Measurements from ENCODE around the gene KRTAP12-2.

KRTAP12-2 gene

DNA sequence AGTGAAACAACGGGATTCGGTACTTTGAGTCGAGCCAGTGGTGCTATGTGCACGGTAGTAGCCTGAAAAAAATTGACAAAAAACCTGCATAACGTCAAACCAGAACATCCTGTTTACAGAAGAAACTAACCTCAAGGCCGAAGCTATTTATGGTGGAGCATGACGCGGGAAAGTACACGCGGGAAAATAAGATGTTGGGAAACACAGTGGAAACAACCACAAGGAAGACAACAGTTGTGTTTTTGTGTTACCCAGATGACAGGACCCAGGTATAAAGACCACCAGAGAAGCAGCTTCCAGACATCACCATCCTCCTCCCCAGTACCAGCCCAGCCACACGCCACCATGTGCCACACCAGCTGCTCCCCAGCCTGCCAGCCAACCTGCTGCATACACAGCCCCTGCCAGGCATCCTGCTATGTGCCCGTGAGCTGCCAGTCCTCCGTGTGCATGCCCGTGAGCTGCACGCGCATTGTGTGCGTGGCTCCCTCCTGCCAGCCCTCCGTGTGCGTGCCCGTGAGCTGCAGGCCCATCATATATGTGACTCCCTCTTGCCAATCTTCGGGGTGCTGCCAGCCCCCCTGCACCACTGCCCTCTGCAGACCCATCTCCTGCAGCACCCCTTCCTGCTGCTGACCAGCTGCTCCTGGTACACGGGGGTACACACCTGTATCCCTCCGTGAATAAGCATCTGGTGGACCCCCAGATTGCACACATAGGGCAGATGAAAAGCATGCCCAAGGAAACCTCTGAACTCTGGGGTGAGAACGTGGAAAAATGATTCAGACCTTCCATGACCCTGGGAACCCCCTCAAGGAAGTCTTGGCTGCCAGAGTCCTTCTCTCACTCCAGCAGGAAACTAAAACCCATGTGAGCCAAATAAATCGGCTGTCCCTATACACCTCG lies 8.8 kb downstream of the KRTAP12-2 start, which contains the start of gene KRTAP12-3:
Gene KRTAP12-3, plus strand, starts transcription at position 298 of the 906 bp plus-strand sequence. Its CDS starts 48 bp downstream, at position 346.
- in situ Hi-C loops (cut with MboI; ENCODE audit: low pct_unique_long_range_greater_than_20kb, low sequenced_read_pairs, unreplicated experiment): no loop called here
- TF ChIP-seq, protein P1, sequence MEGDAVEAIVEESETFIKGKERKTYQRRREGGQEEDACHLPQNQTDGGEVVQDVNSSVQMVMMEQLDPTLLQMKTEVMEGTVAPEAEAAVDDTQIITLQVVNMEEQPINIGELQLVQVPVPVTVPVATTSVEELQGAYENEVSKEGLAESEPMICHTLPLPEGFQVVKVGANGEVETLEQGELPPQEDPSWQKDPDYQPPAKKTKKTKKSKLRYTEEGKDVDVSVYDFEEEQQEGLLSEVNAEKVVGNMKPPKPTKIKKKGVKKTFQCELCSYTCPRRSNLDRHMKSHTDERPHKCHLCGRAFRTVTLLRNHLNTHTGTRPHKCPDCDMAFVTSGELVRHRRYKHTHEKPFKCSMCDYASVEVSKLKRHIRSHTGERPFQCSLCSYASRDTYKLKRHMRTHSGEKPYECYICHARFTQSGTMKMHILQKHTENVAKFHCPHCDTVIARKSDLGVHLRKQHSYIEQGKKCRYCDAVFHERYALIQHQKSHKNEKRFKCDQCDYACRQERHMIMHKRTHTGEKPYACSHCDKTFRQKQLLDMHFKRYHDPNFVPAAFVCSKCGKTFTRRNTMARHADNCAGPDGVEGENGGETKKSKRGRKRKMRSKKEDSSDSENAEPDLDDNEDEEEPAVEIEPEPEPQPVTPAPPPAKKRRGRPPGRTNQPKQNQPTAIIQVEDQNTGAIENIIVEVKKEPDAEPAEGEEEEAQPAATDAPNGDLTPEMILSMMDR (IDR thresholded peaks at IDR 0.05; ENCODE audit: extremely low read depth, insufficient read depth, missing control alignments): no peak
- no peak for DNase-seq (ENCODE audit: low spot score)

DNA sequence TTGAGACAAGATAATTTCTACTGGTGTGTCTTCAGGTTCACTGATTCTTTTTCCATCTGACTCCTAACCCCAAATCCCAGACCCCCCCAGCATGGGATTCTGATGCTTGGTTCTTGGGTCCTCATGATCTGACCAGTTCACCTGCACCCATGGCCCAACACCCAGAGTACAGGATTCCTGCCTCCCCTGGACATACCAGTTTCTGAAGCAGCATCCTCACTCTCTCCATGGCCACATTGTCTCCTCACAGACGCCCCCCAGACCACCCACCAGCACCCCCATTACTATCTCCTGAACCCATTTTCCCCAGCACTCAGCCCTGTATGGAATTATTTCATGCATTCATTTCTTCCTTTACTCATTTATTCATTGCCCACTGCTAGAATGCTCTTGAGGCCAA lies 9.9 kb downstream of the KRTAP12-2 start:
- DNase-seq (ENCODE audit: low spot score): no peak
- in situ Hi-C loops (cut with MboI; ENCODE audit: low pct_unique_long_range_greater_than_20kb, low sequenced_read_pairs, unreplicated experiment): no loop called here
- TF ChIP-seq, protein P1 (IDR thresholded peaks at IDR 0.05; ENCODE audit: extremely low read depth, insufficient read depth, missing control alignments): no peak

DNA sequence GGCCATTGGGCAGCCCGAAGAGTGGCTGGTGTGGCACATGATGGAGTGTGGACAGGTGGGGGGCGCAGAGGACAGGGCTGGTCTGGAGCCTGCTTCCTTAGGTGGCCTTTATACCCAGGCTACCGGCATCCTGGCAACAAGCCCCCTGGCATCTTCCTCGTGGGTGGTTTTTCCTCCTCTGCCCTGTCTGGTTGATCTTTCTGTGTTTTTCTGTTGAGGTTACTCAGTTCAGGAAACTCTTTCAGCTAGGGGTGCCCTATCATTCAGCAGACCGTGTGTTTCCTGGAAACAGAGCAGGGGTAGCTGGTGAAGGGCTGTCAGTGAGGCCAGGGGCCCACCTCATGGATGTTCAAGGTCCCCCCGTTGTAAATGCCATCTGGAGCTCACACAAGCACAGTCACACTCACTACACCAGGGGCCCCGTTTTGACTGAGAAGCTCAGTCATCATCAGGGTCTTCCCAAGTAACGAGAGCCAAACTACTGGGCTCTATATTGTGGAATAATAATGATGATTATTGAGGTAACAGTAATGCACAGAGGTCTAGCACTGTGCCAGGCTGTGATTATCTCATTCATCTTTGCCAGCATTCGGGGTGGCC lies 12.1 kb downstream of the KRTAP12-2 start, which contains the start of gene KRTAP12-4:
Gene KRTAP12-4, minus strand, starts transcription at position 84 of the 600 bp plus-strand sequence. Its CDS starts 45 bp downstream, at position 39.
- TF ChIP-seq, protein P1 (IDR thresholded peaks at IDR 0.05; ENCODE audit: extremely low read depth, insufficient read depth, missing control alignments): no peak
- no peak for DNase-seq (ENCODE audit: low spot score)
- in situ Hi-C loops (cut with MboI; ENCODE audit: low pct_unique_long_range_greater_than_20kb, low sequenced_read_pairs, unreplicated experiment): no loop called here

DNA sequence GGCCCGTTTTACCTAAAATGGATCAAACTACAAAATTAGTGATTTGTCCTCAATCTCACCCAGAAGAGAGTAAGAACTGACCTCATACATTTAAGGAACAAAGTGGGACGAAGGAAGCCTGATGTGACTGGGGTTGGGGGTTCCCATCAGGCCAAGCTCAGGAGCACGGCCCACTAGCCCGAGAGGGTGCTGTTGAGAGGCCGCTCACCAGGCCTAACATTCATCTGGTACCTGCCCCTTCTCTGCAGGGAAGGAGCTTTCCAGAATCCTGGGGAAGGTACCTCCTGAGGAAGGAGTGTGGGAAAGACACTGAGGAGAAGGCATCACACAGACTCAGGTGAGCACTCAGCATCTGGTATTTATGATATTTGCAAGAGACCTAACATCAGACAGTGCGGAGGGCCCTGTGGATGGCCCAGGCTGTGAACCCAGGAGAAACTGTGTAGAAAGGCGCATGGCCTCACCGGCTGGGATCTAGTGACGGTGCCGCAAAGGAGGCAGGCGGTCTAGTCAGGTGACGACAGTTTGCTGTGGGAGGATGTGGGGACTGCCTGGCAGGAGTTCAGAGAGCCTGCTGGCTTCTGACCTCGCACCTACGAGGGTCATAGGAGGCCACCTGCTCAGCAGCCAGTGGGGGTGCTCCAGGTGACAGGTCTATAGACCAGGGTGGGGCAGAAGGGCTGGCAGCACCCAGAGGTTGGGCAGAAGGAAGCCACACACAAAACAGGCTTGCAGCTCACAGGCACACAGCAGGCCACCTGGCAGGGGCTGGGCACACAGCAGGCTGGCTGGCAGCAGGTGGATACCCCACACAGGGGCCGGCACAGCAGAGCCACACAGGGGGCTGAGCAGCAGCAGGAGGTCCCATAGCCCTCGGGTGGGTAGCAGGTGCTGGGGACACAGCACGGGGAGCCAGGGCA lies 12.8 kb downstream of the KRTAP12-2 start:
- in situ Hi-C loops (cut with MboI; ENCODE audit: low pct_unique_long_range_greater_than_20kb, low sequenced_read_pairs, unreplicated experiment): no loop called here
- TF ChIP-seq, protein P1 (IDR thresholded peaks at IDR 0.05; ENCODE audit: extremely low read depth, insufficient read depth, missing control alignments): no peak
- DNase-seq (ENCODE audit: low spot score): no peak

DNA sequence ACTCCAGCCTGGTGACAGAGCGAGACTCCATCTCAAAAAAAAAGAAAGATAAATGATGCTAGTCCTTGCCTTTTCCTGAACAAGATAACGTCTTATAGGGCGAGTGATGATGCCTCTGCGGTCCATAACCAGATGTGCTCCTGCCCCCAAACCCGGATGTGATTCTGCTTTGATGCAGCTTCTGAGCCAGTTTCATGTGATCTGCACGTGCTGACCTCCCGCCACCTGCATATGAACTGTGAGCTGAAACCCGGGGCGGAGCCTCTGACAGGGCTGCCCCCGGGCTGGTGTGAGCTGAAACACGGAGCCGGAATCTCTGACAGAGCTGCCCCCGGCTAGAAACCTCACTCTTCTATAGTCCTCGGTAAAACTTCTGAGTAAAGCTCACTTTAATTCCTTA lies 13.6 kb downstream of the KRTAP12-2 start:
- in situ Hi-C loops (cut with MboI; ENCODE audit: low pct_unique_long_range_greater_than_20kb, low sequenced_read_pairs, unreplicated experiment): no loop called here
- no peak for DNase-seq (ENCODE audit: low spot score)
- TF ChIP-seq, protein P1 (IDR thresholded peaks at IDR 0.05; ENCODE audit: extremely low read depth, insufficient read depth, missing control alignments): no peak

All from GM13977 (cell line).